Measurements from ENCODE around the gene RNF220. TPM values are rescaled to one million over a fixed set of nuclear protein-coding genes. Genes with fewer than 3 reads are reported as not detected.

Gene RNF220
- total and polyA plus RNA-seq, 9 of the 15 experiments (the other 6 are each of a cell fraction or from before 2014, with no cell fraction given), result 5.1 to 117 (median 66.9) TPM

DNA sequence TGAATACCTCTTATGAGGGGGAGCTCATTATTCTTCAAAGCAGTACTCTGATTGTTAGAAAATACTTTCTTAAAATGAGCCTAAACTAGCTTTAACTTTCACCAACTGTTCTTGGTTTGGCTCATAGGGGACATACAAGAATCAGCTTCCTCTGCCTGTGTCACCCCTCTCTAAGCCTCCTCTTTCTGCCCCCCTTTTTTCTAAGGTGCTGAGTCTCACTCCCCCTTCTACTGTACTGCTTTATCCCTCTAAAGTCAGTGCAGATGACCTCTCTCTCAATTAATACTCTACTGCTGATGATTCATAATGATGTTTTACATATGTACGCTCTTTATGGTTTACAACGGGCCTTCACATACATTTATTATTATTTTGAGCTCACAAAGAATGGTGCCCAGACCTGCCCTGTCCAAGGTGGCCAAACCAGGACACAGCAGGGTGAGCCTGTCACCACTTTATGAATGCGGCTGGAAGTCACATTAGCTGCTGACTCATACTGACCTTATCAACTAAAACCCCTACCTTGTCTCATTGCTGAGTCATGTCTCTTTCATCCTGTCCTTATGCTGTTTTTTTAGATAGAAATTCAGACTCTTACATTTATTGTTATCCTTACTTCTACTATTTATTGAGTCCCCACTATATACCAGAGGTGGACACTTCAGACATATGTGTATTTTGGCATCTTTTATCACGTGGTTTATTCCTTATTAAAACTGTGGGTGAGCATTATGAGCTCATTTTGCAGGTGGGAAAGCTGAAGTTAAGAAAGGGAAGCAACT is 126.9 kb downstream of the RNF220 start (continued):
- TF ChIP-seq, protein P1, sequence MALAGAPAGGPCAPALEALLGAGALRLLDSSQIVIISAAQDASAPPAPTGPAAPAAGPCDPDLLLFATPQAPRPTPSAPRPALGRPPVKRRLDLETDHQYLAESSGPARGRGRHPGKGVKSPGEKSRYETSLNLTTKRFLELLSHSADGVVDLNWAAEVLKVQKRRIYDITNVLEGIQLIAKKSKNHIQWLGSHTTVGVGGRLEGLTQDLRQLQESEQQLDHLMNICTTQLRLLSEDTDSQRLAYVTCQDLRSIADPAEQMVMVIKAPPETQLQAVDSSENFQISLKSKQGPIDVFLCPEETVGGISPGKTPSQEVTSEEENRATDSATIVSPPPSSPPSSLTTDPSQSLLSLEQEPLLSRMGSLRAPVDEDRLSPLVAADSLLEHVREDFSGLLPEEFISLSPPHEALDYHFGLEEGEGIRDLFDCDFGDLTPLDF (CRISPR knock-in tag; IDR thresholded peaks at IDR 0.05), result no peak
- TF ChIP-seq FOXJ2 (tag; IDR thresholded peaks at IDR 0.05) (peak; percentile 85), MCM2 (IDR thresholded peaks at IDR 0.05; ENCODE audit: low read depth) (0 out of 2 replicates have a peak, but pooled peaks have one; percentile 32), ZNF583 (CRISPR knock-in tag; IDR thresholded peaks at IDR 0.05) (no peak), JUN (IDR thresholded peaks at IDR 0.05; ENCODE audit: borderline replicate concordance, low read depth, low read length) (peak; percentile 97), JUN (CRISPR knock-in tag; IDR thresholded peaks at IDR 0.05; ENCODE audit: borderline replicate concordance) (peak; percentile 52; the same call in 1 of the 2 replicates), NR2C1 (IDR thresholded peaks at IDR 0.05) (peak; percentile 46; the same call in 1 of the 2 replicates), NR2C1 (tag; IDR thresholded peaks at IDR 0.05) (no peak), DNMT1 (IDR thresholded peaks at IDR 0.05) (no peak), HNRNPL (IDR thresholded peaks at IDR 0.05; ENCODE audit: low read depth, low read length) (no peak), ZNF12 (CRISPR knock-in tag; IDR thresholded peaks at IDR 0.05) (no peak), PTBP1 (IDR thresholded peaks at IDR 0.05; ENCODE audit: low read depth, low read length) (no peak), TRIM28 (IDR thresholded peaks at IDR 0.05) (peak; percentile 94), SREBF1 (IDR thresholded peaks at IDR 0.05; ENCODE audit: borderline replicate concordance, low read depth, low read length) (no peak), ZNF79 (CRISPR knock-in tag; IDR thresholded peaks at IDR 0.05; ENCODE audit: low read depth) (no peak), TAF7 (tag; IDR thresholded peaks at IDR 0.05) (no peak), ATF7 (IDR thresholded peaks at IDR 0.05) (peak; percentile 82), KAT8 (IDR thresholded peaks at IDR 0.05; ENCODE audit: low read depth) (no peak)
- TF ChIP-seq, protein P2, sequence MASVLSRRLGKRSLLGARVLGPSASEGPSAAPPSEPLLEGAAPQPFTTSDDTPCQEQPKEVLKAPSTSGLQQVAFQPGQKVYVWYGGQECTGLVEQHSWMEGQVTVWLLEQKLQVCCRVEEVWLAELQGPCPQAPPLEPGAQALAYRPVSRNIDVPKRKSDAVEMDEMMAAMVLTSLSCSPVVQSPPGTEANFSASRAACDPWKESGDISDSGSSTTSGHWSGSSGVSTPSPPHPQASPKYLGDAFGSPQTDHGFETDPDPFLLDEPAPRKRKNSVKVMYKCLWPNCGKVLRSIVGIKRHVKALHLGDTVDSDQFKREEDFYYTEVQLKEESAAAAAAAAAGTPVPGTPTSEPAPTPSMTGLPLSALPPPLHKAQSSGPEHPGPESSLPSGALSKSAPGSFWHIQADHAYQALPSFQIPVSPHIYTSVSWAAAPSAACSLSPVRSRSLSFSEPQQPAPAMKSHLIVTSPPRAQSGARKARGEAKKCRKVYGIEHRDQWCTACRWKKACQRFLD (CRISPR knock-in tag; IDR thresholded peaks at IDR 0.05), result no peak
- TF ChIP-seq, protein P3, sequence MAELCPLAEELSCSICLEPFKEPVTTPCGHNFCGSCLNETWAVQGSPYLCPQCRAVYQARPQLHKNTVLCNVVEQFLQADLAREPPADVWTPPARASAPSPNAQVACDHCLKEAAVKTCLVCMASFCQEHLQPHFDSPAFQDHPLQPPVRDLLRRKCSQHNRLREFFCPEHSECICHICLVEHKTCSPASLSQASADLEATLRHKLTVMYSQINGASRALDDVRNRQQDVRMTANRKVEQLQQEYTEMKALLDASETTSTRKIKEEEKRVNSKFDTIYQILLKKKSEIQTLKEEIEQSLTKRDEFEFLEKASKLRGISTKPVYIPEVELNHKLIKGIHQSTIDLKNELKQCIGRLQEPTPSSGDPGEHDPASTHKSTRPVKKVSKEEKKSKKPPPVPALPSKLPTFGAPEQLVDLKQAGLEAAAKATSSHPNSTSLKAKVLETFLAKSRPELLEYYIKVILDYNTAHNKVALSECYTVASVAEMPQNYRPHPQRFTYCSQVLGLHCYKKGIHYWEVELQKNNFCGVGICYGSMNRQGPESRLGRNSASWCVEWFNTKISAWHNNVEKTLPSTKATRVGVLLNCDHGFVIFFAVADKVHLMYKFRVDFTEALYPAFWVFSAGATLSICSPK (IDR thresholded peaks at IDR 0.05; ENCODE audit: borderline replicate concordance), result no peak
- TF ChIP-seq, protein P4, sequence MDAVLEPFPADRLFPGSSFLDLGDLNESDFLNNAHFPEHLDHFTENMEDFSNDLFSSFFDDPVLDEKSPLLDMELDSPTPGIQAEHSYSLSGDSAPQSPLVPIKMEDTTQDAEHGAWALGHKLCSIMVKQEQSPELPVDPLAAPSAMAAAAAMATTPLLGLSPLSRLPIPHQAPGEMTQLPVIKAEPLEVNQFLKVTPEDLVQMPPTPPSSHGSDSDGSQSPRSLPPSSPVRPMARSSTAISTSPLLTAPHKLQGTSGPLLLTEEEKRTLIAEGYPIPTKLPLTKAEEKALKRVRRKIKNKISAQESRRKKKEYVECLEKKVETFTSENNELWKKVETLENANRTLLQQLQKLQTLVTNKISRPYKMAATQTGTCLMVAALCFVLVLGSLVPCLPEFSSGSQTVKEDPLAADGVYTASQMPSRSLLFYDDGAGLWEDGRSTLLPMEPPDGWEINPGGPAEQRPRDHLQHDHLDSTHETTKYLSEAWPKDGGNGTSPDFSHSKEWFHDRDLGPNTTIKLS (IDR thresholded peaks at IDR 0.05; ENCODE audit: borderline replicate concordance, low read depth), result no peak; the same call in none of the 2 replicates
- TF ChIP-seq, protein P5, sequence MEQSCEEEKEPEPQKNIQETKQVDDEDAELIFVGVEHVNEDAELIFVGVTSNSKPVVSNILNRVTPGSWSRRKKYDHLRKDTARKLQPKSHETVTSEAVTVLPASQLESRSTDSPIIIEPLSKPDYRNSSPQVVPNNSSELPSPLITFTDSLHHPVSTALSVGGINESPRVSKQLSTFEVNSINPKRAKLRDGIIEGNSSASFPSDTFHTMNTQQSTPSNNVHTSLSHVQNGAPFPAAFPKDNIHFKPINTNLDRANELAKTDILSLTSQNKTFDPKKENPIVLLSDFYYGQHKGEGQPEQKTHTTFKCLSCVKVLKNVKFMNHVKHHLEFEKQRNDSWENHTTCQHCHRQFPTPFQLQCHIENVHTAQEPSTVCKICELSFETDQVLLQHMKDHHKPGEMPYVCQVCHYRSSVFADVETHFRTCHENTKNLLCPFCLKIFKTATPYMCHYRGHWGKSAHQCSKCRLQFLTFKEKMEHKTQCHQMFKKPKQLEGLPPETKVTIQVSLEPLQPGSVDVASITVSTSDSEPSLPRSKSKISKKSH (CRISPR knock-in tag; IDR thresholded peaks at IDR 0.05), result no peak

All from K562 (cell line).